Urothelium cell line (cell line): Measurements from ENCODE around the gene VAMP7.
"Not testable (repeated sequence)": the region's sequence is repeated elsewhere in the genome, so short reads cannot be mapped to it uniquely, and the experiment has no call there.

ENCODE experiments used
- DNase-seq: peaks from one replicate; pipeline ENCODE4 v3.0.0; 2011; ENCODE audit warnings: low spot score, mixed read lengths
- FAIRE-seq: peaks from 2 replicates; lab custom pipeline; 2011; peaks lifted over from hg19 to GRCh38; lab: Jason Lieb, UNC

Gene VAMP7, protein sequence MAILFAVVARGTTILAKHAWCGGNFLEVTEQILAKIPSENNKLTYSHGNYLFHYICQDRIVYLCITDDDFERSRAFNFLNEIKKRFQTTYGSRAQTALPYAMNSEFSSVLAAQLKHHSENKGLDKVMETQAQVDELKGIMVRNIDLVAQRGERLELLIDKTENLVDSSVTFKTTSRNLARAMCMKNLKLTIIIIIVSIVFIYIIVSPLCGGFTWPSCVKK

DNA sequence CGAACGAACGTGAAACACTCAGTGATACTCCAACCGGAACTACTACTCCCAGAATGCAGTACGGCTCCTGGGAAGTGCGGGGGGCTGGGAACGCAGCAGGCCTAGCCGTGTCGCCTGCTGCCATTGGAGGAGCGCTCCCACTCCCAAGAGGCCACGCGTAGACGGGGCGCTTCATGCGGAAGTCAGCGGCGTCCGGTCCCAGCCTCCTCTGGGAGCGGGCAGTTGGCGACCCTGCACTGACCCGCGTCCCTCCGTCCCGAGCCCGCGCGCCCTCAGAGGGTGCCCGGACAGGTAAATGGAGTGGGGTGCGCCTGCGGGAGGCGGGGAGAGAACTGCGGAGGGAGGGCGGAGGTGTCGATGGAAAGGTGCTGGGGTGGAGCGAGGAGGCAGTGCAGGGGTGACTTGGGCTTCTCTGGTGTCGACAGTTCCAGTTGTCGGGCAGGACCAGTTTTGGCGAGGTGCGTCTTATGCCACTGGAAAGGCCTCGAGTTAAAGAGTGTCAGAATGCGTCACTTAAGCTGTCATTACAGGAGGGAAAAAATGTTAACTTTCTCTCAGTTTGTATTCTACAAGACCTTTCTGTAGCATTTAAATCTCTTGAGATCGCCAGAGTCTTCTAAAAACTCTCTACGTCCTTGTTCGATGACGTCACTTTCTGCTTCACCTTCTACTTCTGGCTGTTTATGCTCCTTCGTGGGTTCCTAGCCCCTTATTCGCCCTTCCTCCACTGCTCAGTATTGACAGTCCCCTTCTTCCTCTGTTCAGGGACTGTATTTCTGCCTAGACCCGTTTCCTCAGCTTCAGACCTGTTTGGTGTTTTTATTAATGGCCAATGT, at the start of gene VAMP7:
Gene VAMP7, plus strand, starts transcription at position 188 of the 836 bp plus-strand sequence. CDS start 8,122 bp downstream, outside the sequence.
- no peak for FAIRE-seq
- peak; percentile 89 for DNase-seq

DNA sequence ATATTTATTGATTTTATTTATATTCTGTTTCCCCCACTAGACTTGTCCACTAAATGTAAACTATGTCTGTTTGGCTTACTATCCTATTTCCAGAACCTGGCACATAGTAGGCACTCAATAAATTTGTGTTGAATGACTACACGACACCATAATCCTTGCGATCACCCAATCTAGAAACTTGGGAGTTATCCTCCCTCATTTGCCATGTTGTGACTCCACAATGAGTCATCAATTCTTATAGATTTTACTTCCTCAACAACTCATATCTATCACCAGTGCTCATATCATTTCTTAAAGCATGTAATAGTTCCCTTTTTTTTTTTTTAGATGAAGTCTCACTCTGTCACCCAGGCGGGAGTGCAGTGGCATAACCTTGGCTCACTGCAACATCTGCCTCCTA, 39.9 kb upstream of the VAMP7 start:
- FAIRE-seq (no peak), DNase-seq (no peak)

- not testable (repeated sequence) for DNase-seq, FAIRE-seq
Measured at GRCh38 chrX:155851786-155852185, 29.4 kb upstream of the VAMP7 start.

- DNase-seq = peak; percentile 33
- no peak for FAIRE-seq
Measured at GRCh38 chrX:155857561-155857960, 23.6 kb upstream of the VAMP7 start.

DNA sequence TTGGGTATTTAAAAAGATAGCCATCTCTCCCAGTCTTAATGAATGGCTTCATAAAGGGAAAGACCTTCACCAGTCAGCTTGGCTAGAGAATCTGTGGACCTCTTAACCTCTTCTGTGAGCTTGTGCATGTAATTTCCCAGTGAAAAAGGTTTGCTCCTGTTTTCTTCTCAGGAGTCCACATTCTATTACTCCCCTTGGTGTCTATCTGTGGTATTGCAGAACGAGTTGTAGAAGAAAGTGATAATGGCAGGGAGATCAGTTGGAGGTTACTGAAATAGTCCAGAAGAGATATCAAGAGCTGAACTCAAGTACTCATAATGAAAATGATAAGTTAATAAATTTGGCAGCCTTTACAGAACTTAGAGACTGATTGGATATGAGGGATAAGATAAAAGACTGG, 16.5 kb upstream of the VAMP7 start:
- DNase-seq (peak; percentile 9), FAIRE-seq (no peak)

DNA sequence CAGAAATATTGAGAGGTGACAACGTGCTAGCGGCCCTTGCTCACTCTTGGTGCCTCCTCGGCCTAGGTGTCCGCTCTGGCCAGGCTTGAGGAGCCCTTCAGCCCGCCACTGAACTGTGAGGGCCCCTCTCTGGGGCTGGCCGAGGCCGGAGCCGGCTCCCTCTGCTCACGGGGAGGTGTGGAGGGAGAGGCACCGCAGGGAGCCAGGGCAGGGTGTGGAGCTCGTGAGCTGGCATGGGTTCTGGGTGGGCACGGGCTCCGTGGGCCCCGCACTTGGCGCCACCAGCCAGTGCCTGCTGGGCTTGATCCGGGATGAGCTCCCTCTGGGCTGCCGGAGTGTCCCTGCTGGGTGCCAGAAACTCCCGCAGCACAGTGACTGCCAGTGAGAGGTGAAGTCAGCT, 16.0 kb upstream of the VAMP7 start:
- DNase-seq = no peak
- FAIRE-seq = no peak

- no peak for DNase-seq
- FAIRE-seq = no peak
Measured at GRCh38 chrX:155867821-155868220, 13.3 kb upstream of the VAMP7 start.

DNA sequence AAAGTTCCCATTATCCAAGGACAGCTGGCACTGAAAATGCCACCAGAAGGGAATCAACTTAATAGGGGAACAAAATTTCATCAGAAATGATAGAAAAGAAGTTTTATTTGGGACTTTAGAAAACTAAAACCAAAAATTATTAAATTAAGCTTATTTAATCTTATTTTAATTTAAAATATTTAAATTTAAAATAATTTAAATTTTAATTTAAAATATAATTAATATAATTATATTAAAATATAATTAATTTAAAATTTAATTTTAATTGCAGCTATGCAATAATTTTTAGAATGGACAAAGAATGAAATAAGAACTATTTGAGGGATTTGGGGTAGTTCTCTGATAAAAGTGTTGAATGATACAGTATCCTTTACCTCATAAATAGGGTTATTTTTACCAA, 10.2 kb upstream of the VAMP7 start:
- no peak for FAIRE-seq
- no peak for DNase-seq

GRCh38 chrX:155871934-155872333, 9.2 kb upstream of the VAMP7 start:
- DNase-seq = no peak
- FAIRE-seq = no peak

GRCh38 chrX:155873188-155873587, 8.0 kb upstream of the VAMP7 start:
- DNase-seq = no peak
- FAIRE-seq = no peak

- no peak for FAIRE-seq
- no peak for DNase-seq
Measured at GRCh38 chrX:155874571-155875244, 6.4 kb upstream of the VAMP7 start.

GRCh38 chrX:155876704-155877103, 4.4 kb upstream of the VAMP7 start:
- FAIRE-seq = no peak

DNA sequence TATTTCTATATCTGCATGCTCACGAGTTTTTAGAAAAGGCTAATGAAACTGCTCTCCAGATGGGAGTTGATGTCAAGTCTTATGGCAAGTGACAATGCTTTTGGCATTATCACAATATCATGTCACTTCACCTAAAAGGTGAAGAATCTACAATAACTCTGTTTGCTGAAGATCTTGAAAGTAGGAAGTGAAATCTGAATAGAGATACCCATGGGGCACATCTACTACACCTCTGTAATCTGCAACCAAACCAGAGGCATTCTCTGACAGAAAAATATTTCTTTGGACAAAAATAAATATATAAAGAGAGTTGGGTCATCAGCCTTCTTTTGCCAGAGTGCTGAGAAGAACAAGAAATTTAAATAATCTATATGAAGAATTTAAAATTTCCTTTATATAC, 3.9 kb upstream of the VAMP7 start:
- DNase-seq (no peak), FAIRE-seq (no peak)

More at GRCh38 chrX:155876704-155877103, 4.4 kb upstream of the VAMP7 start:
- DNase-seq = no peak

DNA sequence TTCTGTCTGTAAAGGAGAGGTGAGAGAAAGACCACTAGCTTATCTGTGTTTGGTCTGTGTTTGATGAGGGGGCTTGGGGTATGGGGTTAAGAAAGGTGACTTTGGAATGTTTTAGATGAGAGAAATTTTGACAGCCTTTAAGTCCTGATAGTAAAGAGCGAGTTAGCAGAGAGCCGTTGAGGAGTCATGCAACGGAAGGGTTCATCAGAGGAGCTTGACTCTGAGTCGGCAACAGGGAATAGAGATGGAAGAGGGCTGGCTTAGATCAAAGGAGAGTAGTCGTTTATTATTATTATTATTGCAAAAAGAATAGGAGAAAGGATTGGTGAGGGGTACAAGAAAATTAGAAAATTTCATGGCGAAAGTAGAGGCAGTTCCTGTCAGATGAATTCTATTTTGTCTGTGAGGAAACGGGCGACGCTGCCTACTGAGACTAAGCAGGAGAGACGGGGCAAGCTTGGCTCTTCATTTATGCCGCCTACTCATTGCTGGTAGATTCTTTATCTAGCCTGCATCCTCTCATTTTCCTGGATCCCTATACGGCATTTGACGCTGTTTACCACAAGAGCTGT, 473 bp upstream of the VAMP7 start:
- FAIRE-seq = no peak
- peak; percentile 11 for DNase-seq

GRCh38 chrX:155886409-155886808, 5.3 kb downstream of the VAMP7 start:
- DNase-seq (no peak), FAIRE-seq (no peak)

- no peak for FAIRE-seq
- DNase-seq = peak; percentile 48
Measured at GRCh38 chrX:155888139-155888538, 7.0 kb downstream of the VAMP7 start.

- DNase-seq (no peak), FAIRE-seq (no peak)
Measured at GRCh38 chrX:155889328-155889727, 8.2 kb downstream of the VAMP7 start.

- FAIRE-seq = no peak
- DNase-seq = no peak
Measured at GRCh38 chrX:155891446-155892210, 10.5 kb downstream of the VAMP7 start.

- DNase-seq = no peak
Measured at GRCh38 chrX:155893521-155893920, 12.4 kb downstream of the VAMP7 start.

GRCh38 chrX:155896512-155896911, 15.4 kb downstream of the VAMP7 start:
- FAIRE-seq = no peak

More at GRCh38 chrX:155893521-155893920, 12.4 kb downstream of the VAMP7 start:
- FAIRE-seq = no peak

GRCh38 chrX:155899366-155899765, 18.2 kb downstream of the VAMP7 start:
- FAIRE-seq (no peak), DNase-seq (no peak)

More at GRCh38 chrX:155896512-155896911, 15.4 kb downstream of the VAMP7 start:
- DNase-seq = no peak
